ENCODE measurements around the gene TRIM71.
"Not testable (repeated sequence)": the region's sequence is repeated elsewhere in the genome, so short reads cannot be mapped to it uniquely, and the experiment has no call there.

TRIM71 gene

GRCh38 chr3:32895701-32896100 lies 77.9 kb downstream of the TRIM71 start:
- FAIRE-seq: no peak

GRCh38 chr3:32896143-32896542 lies 78.3 kb downstream of the TRIM71 start:
- no peak for FAIRE-seq

- FAIRE-seq: no peak
Observed at GRCh38 chr3:32897001-32897601, 79.3 kb downstream of the TRIM71 start.

GRCh38 chr3:32897981-32898623 lies 80.3 kb downstream of the TRIM71 start:
- no peak for FAIRE-seq

- FAIRE-seq: no peak
Observed at GRCh38 chr3:32899265-32899664, 81.5 kb downstream of the TRIM71 start.

- FAIRE-seq: no peak
Observed at GRCh38 chr3:32901005-32901932, 83.5 kb downstream of the TRIM71 start.

GRCh38 chr3:32902887-32903371 lies 85.1 kb downstream of the TRIM71 start:
- not testable (repeated sequence) for FAIRE-seq

GRCh38 chr3:32903953-32904352 lies 86.2 kb downstream of the TRIM71 start:
- no peak for FAIRE-seq

- no peak for FAIRE-seq
Observed at GRCh38 chr3:32909999-32910398, 92.2 kb downstream of the TRIM71 start.

GRCh38 chr3:32910954-32911353 lies 93.2 kb downstream of the TRIM71 start:
- FAIRE-seq: no peak

GRCh38 chr3:32912046-32912445 lies 94.2 kb downstream of the TRIM71 start:
- FAIRE-seq: no peak

- FAIRE-seq: no peak
Observed at GRCh38 chr3:32913790-32914446, 96.1 kb downstream of the TRIM71 start.

- no peak for FAIRE-seq
Observed at GRCh38 chr3:32919920-32920319, 102.1 kb downstream of the TRIM71 start.

GRCh38 chr3:32922078-32922477 lies 104.3 kb downstream of the TRIM71 start:
- FAIRE-seq: no peak

- FAIRE-seq: no peak
Observed at GRCh38 chr3:32930161-32930560, 112.4 kb downstream of the TRIM71 start.

- not testable (repeated sequence) for FAIRE-seq
Observed at GRCh38 chr3:32931273-32931672, 113.5 kb downstream of the TRIM71 start.

GRCh38 chr3:32934150-32934742 lies 116.4 kb downstream of the TRIM71 start:
- FAIRE-seq: peak; percentile 96

GRCh38 chr3:32937331-32937730 lies 119.5 kb downstream of the TRIM71 start:
- FAIRE-seq: no peak

GRCh38 chr3:32939531-32940284 lies 121.9 kb downstream of the TRIM71 start:
- not testable (repeated sequence) for FAIRE-seq

GRCh38 chr3:32940726-32941125 lies 122.9 kb downstream of the TRIM71 start:
- no peak for FAIRE-seq

GRCh38 chr3:32945136-32945535 lies 127.3 kb downstream of the TRIM71 start:
- FAIRE-seq: no peak

GRCh38 chr3:32945598-32945997 lies 127.8 kb downstream of the TRIM71 start:
- not testable (repeated sequence) for FAIRE-seq
